Left lung (tissue), 10 donors: ENCODE results near the gene NELFA. TPM values are rescaled to one million over a fixed set of nuclear protein-coding genes. Genes with fewer than 3 reads are reported as not detected.
A peak's percentile ranks its signal among the peaks of the same experiment; 100 is the strongest.

Source experiments
- ATAC-seq: fragments of 200-7000 bp; cut with Tn5 transposase; one replicate; pipeline ENCODE4 v1.9.1; 2020; ENCODE audit warnings: moderate library complexity
- DNase-seq, 4 donors: peaks; one replicate each; pipeline ENCODE4 v3.0.0-alpha.2; 2013 to 2020
- H3K27ac ChIP-seq, 2 donors: fragments of 200-600 bp; sonication (generic) in 1 of 2; one replicate each; pipeline versions ENCODE4 v1.5.0 to v1.8.0; 2020 to 2021
- H3K27me3 ChIP-seq, 2 donors: fragments of 200-600 bp; sonication (generic) in 1 of 2; one replicate each; pipeline versions ENCODE4 v1.5.0 to v1.8.0; 2020 to 2021
- H3K36me3 ChIP-seq, 2 donors: fragments of 200-600 bp; sonication (generic) in 1 of 2; one replicate each; pipeline versions ENCODE4 v1.5.0 to v1.8.0; 2020 to 2021
- H3K4me1 ChIP-seq, 2 donors: fragments of 200-600 bp; one replicate each; pipeline ENCODE4 v1.8.0; 2021
- H3K4me3 ChIP-seq, 2 donors: fragments of 200-600 bp; sonication (generic) in 1 of 2; one replicate each; pipeline versions ENCODE4 v1.5.0 to v1.8.0; 2020 to 2021; ENCODE audit warnings: mild to moderate bottlenecking in 1 of 2
- H3K9me3 ChIP-seq, 2 donors: fragments of 200-600 bp; sonication (generic) in 1 of 2; one replicate each; pipeline versions ENCODE4 v1.5.0 to v1.8.0; 2020 to 2021
- CTCF ChIP-seq, 2 donors: fragments of 200-600 bp; sonication (generic) in 1 of 2; IDR thresholded peaks; one replicate each; pipeline versions ENCODE4 v1.5.0 to v1.8.0; 2021; ENCODE audit warnings: antibody characterized with exemption in 2 of 2
- intact Hi-C, 2 donors: fragments of 100-400 bp; cut with DNase I; formaldehyde crosslinking; loops; one replicate each; pipeline versions ENCODE4 v1.11.2 to v1.14.2; 2022
- polyA plus RNA-seq, 6 donors: library from polyadenylated mRNA; unstranded; fragments of 120-200 nt; gene quantifications; one replicate each; pipeline ENCODE4 v1.2.1, GENCODE V29; 2013; ENCODE audit not compliant: insufficient read length in 6 of 6
- total RNA-seq, 2 donors: library from RNA; stranded (reverse); fragmentation: NEBNext Ultra II Directional; extraction: Animal tissue kit (Norgen Biotek cat#: 25700); gene quantifications; one replicate each; pipeline ENCODE4 v1.2.1, GENCODE V29; 2021
- donor health status: DM: no; HTN: yes; CAD: no.
- donor health status: DM: no; HTN: no; CAD: no.

The NELFA gene
- total and polyA plus RNA-seq, 8 donors = 22.5 to 36.4 (median 30.7) TPM

GRCh38 chr4:1940566-1940965 lies 68.2 kb downstream of the NELFA start:
- Histone ChIP-seq H3K27me3 (no peaks in the 10 kb centered on the region), H3K4me1 (no peaks in the 10 kb centered on the region), H3K36me3 (peaks cover 0 to 78% of the 10 kb centered on the region in 2 donors), H3K9me3 (no peaks in the 10 kb centered on the region), H3K4me3 (no peak overlapping the region), H3K27ac (no peak overlapping the region)
- no peak for ATAC-seq
- DNase-seq = no peak
- TF ChIP-seq CTCF (IDR thresholded peaks at IDR 0.05) = no peak
- intact Hi-C loops = no loop called here

- H3K4me3 ChIP-seq = no peak overlapping the region
- ATAC-seq = peak; percentile 87
- no peaks in the 10 kb centered on the region for H3K27me3 ChIP-seq
- no peak for TF ChIP-seq CTCF (IDR thresholded peaks at IDR 0.05)
- intact Hi-C loops = no loop called here
- peaks cover 0 to 85% of the 10 kb centered on the region in 2 donors for H3K36me3 ChIP-seq
- H3K4me1 ChIP-seq = no peaks in the 10 kb centered on the region
- DNase-seq = peak in 1 of 4 donors; percentile 8
- no peaks in the 10 kb centered on the region for H3K9me3 ChIP-seq
- H3K27ac ChIP-seq = no peak overlapping the region
These were observed 68.9 kb downstream of the NELFA start for GRCh38 chr4:1939664-1940509.

- Histone ChIP-seq H3K9me3 (no peaks in the 10 kb centered on the region), H3K4me1 (no peaks in the 10 kb centered on the region), H3K36me3 (peaks cover 0 to 81% of the 10 kb centered on the region in 2 donors), H3K27me3 (no peaks in the 10 kb centered on the region), H3K27ac (no peak overlapping the region), H3K4me3 (no peak overlapping the region)
- DNase-seq = no peak
- TF ChIP-seq CTCF (IDR thresholded peaks at IDR 0.05) = no peak
- ATAC-seq = no peak
- intact Hi-C loops = no loop called here
These were observed 70.7 kb downstream of the NELFA start for GRCh38 chr4:1938027-1938426.

- H3K4me1 ChIP-seq = no peaks in the 10 kb centered on the region
- H3K27me3 ChIP-seq = no peaks in the 10 kb centered on the region
- H3K27ac ChIP-seq = no peak overlapping the region
- DNase-seq = no peak
- ATAC-seq = no peak
- intact Hi-C loops = no loop called here
- no peak for TF ChIP-seq CTCF (IDR thresholded peaks at IDR 0.05)
- no peaks in the 10 kb centered on the region for H3K9me3 ChIP-seq
- peaks cover 0 to 81% of the 10 kb centered on the region in 2 donors for H3K36me3 ChIP-seq
- H3K4me3 ChIP-seq = no peak overlapping the region
These were observed 71.2 kb downstream of the NELFA start for GRCh38 chr4:1937550-1937949.

- DNase-seq (no peak), ATAC-seq (no peak)
- Histone ChIP-seq H3K4me3 (no peak overlapping the region), H3K27me3 (no peaks in the 10 kb centered on the region), H3K36me3 (peaks cover 0 to 76% of the 10 kb centered on the region in 2 donors), H3K4me1 (peaks cover 0 to 2% of the 10 kb centered on the region in 2 donors), H3K9me3 (no peaks in the 10 kb centered on the region), H3K27ac (no peak overlapping the region)
- TF ChIP-seq CTCF (IDR thresholded peaks at IDR 0.05) = no peak
- intact Hi-C loops = no loop called here
These were observed 75.1 kb downstream of the NELFA start for GRCh38 chr4:1933700-1934099.
